Femur (tissue), 1 donor: ENCODE measurements around the gene NDUFB2.
A peak's percentile ranks its signal among the peaks of the same experiment; 100 is the strongest.
"Not testable (repeated sequence)": the region's sequence is repeated elsewhere in the genome, so short reads cannot be mapped to it uniquely, and the experiment has no call there.

ENCODE experiments used
- DNase-seq: peaks from one replicate; pipeline ENCODE4 v3.0.0-alpha.2; 2017

NDUFB2 gene

GRCh38 chr7:140694592-140694991 is 1.9 kb upstream of the NDUFB2 start:
- no peak for DNase-seq

DNA sequence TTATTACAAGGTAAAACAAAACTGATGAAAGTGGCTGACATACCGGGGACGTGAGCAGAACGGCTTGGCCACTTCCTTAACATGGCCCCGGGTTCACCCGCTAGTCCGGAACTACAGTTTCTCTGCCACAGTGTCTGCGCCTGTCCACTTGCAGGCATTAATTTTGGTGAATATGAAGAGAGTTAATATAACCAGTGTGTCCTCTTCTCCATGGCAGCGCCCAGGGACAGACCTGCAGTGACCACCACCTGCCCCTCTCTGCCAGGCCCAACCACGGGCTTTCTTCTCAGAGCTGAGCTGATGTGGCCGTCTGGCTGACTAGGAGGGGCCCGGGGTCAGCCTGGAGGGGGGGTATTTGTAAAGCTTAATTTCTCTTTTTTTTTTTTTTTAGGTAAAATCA is 1.1 kb upstream of the NDUFB2 start:
- DNase-seq = no peak

DNA sequence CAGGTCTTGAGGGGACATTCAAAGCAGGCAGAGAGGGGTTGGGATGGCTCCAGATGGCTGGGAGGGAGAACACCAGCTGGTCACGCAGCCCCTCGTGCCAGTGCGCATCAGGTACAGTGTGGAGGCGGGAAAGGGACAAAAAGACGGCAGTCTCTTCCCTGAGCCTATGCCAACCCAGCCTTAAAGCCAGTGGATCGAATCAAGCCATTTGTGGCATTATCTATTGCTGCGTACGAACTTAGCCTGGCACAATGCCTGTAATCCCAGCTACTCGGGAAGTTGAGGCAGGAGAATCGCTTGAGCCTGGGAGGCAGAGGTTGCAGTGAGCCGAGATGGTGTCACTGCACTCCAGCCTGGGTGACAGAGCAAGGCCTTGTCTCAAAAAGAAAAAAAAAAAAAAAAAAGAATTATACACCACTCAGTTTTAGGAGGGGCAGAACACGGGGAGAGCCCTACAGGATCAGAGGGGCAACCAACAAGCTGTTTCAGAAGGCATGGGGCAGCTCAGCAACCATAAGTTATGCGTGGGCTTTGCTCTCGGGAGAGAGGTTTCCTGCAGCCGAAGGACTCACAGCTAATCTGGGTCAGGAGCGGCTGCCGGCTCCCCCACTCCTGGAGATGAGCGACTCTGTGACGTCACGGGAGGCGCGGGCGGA is 356 bp upstream of the NDUFB2 start:
- peak; percentile 97 for DNase-seq

GRCh38 chr7:140697447-140698143 is 1.1 kb downstream of the NDUFB2 start:
- no peak for DNase-seq

DNA sequence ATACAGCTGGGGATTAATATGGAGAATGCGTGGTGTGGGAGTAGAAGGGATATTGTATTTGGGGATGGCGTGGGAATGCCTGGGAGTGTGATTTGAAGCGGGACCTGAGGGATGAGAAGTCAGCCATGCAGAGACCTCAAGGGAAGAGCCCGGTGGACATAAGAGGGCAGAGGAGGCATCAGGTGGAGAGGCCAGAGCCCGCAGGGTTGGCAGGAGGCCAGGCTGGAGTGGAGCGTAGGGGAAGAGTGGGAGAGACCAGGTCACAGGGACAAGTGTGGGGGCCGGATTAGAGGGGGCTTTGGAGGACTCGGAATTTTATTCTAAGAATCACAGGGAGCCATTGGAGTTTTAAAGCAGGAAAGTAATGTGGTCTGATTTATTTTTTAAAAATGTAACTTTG is 2.0 kb downstream of the NDUFB2 start:
- DNase-seq = no peak

DNA sequence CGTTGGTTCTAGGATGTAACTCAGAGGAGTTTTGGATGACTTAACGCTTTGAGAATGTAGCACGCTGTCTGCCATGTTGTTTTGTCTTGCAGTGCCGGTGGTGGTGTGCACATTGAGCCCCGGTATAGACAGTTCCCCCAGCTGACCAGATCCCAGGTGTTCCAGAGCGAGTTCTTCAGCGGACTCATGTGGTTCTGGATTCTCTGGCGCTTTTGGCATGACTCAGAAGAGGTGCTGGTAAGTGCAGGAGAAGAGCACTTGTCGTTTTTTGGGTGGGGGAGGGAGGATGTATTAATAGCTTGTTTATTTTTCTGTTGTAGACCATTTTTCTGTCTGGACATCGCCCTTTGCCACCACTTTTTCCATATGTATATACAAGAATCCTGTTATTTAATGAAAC is 6.3 kb downstream of the NDUFB2 start:
- DNase-seq = no peak

DNA sequence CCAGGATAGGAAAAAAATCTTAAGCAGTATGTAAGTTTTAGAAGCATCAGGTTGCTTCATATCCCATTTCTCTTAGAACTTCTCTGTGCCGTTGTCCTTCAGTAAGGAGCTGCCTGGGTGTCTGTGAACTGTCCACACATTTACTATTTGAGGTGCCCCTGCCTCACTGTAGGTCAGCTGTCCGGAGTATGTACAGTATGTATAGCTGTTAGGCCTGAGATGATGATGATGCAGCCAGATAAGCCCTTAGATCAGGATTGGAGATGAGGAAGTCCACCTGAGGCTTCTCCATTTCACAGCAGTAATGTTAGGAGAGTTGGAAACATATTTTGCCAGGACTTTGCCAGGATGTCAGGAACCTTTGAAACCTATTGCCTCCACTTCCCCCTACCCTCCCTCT is 7.7 kb downstream of the NDUFB2 start:
- no peak for DNase-seq

GRCh38 chr7:140707132-140707531 is 10.6 kb downstream of the NDUFB2 start:
- DNase-seq = no peak

DNA sequence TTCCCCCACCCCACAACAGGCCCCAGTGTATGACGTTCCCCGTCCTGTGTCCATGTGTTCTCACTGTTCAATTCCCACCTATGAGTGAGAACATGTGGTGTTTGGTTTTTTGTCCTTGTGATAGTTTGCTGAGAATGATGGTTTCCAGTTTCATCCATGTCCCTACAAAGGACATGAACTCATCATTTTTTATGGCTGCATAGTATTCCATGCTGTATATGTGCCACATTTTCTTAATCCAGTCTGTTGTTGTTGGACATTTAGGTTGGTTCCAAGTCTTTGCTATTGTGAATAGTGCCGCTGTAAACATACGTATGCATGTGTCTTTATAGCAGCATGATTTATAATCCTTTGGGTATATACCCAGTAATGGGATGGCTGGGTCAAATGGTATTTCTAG is 12.3 kb downstream of the NDUFB2 start:
- not testable (repeated sequence) for DNase-seq

- not testable (repeated sequence) for DNase-seq
Observed at GRCh38 chr7:140712392-140712791, 15.9 kb downstream of the NDUFB2 start.

DNA sequence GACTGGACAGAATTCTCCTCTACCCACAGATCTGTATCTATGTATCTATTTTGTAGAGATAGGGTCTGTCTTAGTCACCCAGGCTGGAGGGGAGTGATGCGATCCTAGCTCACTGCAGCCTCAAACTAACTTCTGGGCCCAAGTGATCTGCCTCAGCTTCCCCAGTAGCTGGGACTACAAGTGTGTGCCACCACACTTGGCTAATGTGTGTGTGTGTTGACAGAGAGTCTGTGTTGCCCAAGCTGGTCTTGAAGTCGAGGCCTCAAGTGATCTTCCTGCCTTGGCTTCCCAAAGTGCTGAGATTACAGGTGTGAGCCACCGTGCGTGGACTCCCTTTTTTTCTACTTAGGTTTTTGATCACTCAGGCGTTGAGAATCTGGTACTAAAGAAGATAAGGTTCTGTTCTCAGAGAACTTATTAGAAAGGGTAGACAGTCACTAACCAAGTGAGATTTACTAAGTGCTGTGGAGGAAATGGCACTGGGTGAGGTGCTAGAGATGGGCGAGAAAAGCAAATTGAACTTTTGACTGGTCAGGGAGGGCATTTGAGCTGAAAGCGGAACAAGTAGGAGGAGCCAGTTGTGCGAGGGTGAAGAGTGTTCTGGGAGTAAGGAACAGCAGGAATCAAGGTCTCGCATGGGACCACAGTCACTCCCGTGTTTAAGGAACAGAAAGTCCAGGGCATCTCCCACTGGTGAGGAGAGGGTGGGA is 18.0 kb downstream of the NDUFB2 start:
- DNase-seq = no peak

GRCh38 chr7:140719721-140720120 is 23.2 kb downstream of the NDUFB2 start:
- no peak for DNase-seq

DNA sequence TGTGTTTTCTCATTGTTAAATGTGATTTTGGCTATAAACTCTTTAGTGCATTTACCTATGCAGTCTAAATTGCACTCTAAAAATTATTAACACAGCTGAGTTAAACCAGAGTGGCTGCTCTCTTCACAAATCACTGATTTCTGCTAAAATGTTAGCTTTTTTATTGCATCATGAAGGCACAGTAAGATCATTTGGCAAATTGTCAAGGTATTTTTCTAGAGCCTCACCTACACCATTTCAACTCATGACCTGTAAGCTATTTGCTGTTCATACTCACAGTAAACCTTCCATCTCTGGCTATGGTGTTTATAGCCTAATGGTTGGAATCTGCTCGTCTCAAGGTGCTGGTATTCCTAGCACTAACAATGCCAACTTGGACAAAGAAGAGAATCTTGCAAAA is 25.7 kb downstream of the NDUFB2 start:
- DNase-seq = no peak

DNA sequence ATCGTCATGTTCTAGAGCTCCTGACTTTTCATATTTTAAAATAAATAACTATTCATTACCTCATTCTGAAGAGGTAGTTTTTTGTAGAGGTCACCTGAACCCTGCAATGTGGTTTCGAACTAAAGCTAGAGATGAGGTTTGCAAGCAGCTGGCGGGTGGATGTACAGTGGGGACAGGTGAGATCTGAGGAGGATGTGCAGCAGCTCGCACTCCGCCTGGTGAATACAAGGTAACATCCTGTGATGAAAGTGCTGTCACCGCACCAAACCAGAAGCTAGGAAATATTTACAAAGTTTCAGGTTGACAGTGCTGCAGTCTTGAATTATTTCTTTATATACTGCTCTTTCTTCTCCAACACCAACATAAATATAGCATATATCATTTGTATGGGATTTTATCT is 26.5 kb downstream of the NDUFB2 start:
- no peak for DNase-seq

GRCh38 chr7:140723574-140723973 is 27.1 kb downstream of the NDUFB2 start:
- DNase-seq = no peak

DNA sequence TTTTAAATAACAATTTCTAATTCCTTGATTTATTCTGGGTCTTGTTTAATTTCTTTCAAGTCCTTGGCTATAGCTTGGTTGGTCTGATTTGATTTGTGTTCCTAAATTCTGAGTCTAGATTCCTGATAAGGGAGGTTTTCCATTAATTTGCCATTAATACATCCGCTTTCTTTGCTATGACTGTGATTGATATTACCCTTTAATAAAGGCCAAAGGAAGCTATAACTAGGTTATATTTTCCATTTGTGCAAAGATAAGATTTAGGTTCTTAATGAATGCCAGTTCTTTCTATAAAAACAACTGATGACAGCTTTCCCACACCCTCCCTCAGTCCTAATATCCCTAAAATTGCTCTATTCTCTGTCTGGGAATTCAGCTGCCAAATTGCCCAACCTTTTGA is 28.2 kb downstream of the NDUFB2 start:
- DNase-seq = no peak

DNA sequence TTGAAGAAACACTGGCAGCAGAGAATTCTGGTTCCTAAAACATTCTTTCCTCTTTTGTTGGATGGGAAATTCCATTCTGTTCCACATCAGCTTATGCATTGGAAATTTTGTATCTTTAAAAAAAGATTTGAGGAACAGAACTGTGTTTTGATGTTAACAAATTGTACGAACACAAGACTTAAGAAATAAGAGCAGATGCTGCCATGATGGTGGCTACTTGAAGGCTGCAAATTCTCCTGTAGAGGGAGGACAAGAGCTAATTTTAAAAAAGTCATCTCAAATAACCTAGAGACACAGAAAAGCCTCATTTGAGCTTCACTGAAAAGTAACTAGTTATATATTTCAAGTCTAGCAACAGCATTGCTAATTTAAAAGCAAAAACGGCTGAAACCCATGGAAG is 29.8 kb downstream of the NDUFB2 start:
- no peak for DNase-seq

DNA sequence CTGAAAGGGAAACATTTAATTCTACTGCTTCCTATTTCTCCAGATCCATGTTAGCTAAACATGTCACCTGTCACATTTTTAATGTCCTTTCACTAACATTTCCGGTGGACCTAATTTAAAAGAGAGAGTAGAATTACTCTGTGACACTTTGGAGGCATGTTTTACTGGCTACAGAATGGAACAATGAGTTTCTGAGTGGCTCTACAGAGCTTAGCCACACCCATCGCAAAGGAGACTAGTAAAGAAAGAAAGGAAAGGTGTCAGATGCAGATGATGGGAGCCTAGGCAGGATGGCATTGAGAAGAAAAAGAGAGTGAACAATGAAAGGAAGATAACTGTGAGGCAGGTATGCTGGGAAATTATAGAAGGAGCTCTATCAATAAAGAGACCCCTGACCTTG is 35.9 kb downstream of the NDUFB2 start:
- no peak for DNase-seq

DNA sequence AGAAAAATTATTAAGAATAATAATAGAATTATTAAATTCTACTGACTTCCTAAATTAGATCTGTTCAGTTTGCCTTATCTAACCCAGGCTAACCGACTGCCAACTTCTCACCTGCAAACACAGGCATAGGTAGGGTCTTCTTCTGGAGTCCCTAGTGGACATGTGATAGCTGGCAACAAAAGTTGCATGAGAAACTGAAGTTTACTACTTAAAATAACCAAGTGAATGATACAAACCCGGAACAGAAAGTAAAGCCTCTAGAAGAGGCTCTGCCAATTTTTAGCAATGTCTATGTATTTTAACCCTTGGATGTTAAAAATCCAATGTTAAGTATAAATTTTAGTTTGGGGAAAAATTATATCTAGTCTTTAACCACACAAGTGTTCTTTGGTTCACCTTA is 37.6 kb downstream of the NDUFB2 start:
- DNase-seq = no peak

GRCh38 chr7:140734729-140735128 is 38.2 kb downstream of the NDUFB2 start:
- DNase-seq = no peak

- DNase-seq = no peak
Observed at GRCh38 chr7:140738280-140738679, 41.8 kb downstream of the NDUFB2 start.

GRCh38 chr7:140743255-140743654 is 46.7 kb downstream of the NDUFB2 start:
- DNase-seq = not testable (repeated sequence)

- DNase-seq = no peak
Observed at GRCh38 chr7:140744005-140744404, 47.5 kb downstream of the NDUFB2 start.
